Dedifferentiated amniotic fluid mesenchymal stem cell (primary cell): ENCODE results near the gene BABAM2.

ENCODE experiments used
- DNase-seq: peaks from one replicate; pipeline ENCODE4 v3.0.0-alpha.2; 2016; ENCODE audit errors: extremely low spot score

BABAM2 gene

DNA sequence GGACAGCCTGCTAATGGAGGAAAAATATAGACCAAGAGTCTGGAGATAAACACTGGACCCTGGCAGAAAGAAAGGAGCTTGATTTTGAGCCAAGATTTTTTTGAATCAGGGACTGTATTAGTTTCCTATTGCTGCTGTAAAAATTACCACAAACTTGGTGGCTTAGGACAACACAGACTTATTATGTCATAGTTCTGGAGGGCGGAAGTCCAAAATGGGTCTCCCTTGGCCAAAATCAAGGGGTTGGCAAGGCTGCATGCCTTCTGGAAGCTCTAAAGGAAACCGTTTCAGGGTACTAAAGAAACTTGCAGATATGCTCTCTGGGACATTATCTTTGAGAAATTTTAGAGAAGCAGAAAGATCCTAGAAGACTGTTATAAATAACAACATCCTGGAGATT lies 140.1 kb downstream of the BABAM2 start:
- DNase-seq: no peak

DNA sequence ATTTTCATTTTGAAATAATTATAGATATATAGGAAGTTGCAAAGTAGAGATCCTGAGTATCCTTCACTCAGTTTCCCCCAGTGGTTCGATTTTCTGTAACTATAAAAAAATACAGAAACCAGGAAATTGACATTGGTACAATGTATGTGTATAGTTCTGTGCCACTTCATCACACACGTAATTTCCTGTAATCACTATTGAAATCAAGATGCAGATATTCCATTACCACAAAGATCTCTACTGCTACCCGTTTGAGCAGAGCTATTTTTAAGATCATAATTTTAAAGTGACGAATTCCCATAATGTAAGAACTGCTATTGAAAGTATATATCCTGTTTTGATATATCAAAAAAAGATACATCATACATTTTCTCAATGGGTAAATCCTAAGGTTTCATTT lies 142.3 kb downstream of the BABAM2 start:
- DNase-seq: no peak

DNA sequence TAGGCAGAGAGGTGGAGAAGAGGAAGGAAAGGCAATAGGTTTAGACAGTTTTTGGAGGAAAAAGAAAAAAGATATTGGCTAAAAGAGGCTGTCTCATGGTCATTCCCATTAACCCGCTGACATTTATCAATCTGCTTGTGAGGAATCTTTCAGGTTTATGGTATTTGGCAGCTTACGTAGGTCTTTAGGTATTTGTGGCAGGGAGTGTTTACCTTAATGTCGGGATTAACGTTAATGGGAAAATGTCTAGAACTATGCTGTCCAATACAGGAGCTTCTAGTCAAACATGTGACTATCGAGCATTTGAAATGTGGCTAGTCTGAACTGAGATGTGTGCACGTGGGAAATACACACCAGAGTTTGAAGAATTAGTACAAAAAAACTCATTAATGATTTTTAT lies 144.2 kb downstream of the BABAM2 start:
- DNase-seq: no peak

DNA sequence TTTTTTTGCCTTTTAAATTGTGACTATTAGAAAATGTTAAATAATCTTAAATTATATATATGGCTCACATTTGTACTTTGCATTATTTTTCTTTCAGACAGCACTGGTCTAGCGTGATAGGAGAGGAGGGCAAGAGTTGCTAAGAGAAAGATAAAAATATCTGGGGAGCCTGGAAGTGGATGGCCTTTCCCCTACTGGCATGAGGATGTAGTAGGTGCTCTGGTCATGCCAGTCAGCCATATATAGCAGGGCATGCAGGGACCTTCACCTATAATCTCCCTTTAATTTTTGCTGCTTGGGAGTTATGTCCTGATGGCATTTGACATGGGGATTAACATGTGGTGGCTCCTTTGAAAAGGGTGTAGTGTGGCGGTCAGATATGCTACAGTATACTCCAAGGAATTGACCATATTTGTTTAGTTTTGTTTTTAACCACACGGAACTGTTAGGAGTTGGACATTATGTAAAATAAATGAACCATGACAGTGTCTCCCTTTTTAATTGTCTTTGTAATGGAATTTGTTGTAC lies 144.7 kb downstream of the BABAM2 start:
- no peak for DNase-seq

DNA sequence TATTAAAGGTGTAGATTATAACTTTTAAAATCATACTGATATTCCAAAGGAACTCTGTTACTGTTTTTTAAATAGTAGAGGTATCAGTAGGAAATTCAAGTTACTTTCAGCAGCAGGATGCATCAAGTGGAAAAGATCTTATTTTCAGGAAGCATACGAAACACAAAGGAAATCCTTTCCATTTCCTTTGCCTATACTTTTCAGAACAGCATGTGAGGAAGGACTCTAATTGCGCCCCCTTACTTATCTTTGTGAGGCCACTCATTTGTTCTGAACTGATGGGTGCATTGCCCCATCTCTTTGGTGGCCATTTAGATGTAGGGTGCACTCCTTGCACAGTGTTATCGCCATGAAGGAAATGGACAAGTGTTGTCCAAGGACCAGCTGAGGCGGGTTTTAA lies 145.3 kb downstream of the BABAM2 start:
- no peak for DNase-seq

DNA sequence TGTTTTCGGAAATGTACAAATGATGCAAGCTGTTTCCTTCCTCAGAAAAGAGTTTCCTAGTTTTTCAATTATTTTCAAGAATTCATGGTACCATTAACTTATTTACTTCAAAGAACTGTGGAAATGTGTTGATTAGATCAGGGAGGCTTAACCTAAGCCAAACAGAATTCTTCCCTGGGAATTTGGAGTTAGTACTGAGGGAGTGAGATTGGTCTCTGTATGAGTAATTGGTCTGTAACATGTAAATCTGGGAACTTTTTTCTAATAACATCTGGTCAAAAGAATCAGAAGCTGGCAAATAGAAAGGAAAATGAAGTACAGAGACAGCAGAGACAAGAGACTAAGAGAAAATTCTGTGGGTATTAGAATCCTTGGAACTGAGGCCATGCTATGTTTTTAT lies 145.8 kb downstream of the BABAM2 start:
- no peak for DNase-seq

DNA sequence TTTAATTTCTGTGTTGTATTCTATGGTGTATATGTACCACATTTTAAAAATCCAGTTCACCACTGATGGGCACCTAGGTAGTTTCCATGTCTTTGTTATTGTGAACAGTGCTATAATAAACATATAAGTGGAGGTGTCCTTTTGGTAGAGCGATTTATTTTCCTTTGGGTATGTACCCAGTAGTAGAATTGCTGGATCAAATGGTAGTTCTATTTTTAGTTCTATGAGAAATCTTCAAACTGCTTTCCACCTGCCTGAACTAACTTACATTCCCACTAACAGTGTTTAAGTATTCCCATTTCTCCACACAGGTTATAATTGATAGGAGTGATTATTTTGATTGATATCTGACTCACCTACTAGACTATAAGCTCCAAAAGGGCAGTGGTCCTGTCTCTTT lies 148.2 kb downstream of the BABAM2 start:
- no peak for DNase-seq

DNA sequence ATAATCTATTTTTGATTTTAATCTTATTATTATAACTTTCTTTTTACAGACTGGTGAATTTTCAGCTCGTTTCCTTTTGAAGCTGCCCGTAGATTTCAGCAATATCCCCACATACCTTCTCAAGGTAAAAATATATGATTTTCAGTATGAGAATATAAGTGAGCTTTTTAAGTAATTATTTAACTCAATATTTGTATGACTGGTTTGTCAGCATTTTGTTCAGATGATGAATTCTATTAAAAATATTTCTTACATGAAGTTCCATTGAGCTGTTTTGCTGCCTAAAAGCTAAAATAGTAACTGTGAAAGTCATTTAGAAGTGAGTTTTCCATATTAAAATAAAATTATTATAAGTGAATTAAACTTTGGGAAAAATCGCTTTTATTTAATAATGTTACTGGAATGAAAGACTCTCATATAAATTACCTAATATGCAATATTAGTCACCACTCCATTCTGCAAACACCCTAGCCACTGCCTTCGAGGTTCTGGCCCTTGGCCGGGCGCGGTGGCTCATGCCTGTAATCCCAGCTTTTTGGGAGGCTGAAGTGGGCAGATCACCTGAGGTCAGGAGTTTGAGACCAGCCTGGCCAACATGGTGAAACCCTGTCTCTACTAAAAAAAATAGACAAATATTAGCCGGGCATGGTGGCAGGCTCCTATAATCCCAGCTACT lies 155.3 kb downstream of the BABAM2 start:
- no peak for DNase-seq

DNA sequence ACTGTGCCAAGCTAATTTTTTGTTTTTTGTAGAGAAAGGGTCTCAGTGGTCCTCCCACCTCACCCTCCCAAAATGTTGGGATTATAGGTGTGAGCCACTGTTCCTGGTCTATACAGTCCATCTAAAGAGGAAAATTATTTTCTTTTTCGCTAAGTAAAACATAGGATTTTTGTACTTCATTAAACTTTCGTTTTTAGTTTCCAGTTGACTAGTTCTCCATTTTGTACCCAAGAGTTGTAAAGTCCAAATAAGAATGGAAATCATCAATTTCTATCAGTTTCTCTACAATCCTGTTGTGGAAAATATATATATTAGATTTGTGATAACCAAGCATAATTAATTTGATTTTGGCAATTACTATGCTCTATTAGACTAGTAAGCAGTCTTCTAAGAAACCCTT lies 156.4 kb downstream of the BABAM2 start:
- no peak for DNase-seq

DNA sequence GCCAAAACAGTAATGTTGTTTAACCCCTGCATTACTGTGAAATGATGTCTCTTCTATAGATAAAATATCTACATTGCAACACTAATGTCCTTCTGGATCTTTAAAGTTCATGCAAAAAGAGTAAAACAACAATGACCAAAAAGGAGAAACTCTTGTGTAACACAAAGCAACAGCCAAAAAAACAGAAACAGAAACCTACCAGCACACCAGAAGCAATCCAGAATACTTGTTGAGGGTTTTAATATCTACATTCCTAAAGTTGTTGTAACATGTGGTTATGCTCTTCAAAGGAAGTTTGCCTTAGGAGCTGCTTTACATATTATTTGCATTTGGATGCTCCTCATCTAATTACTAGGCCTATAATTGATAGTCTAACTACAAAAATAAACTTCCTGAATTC lies 157.2 kb downstream of the BABAM2 start:
- peak; percentile 82 for DNase-seq

DNA sequence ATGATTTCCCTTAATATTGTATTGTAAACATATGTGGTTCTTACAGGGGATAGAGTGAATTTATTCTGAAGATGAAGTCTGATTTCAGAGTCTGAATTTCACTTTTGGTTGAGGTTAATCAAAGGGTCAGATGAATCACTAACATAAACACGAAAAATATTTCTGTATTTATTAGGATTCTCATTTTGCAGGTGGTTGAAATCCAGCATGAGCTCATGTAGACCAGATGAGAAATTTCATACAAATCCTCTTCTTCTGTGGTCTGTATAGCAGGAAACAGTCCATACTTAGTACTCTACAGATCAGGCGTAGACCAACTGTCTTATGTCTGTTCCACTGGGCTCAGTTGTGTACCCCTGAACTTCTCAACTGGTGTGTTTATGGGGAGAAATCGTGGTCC lies 157.8 kb downstream of the BABAM2 start:
- DNase-seq: no peak

DNA sequence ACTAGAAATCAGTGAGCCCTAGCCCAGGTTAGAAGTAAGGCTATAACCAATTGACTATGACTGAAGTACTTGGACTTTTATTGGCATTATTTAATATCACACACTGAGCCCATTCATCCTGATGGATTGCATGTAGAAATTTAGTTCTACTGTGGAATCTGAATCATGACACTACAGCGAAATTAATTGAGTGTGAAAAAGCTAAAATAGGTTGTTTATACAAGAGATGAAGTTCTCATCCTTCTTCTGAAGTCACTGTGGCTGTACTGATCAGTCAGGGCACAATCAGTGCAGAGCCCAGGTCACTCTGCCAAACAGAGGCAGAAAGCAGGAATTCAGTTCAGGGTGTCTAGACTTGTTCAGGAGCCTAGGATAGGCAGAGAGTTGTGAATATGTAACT lies 158.9 kb downstream of the BABAM2 start:
- no peak for DNase-seq

DNA sequence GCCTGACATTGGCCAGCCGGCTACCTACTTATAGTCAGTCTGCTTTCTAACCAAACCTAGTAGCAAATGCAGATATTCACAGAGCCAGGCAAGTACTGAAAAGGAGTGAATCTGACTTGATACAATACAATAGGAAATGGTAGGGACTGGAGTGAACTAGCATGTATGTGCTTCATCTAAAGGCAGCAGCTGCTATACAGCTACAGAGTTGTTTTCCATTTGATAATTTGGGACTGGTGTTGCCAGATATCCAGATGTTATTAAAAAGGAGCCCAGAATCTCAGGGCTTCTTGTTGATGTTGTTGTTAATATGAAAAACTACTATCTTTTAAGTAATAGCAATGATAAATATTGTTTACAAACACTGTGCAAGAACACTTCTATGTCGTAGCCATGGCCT lies 159.4 kb downstream of the BABAM2 start:
- no peak for DNase-seq

DNA sequence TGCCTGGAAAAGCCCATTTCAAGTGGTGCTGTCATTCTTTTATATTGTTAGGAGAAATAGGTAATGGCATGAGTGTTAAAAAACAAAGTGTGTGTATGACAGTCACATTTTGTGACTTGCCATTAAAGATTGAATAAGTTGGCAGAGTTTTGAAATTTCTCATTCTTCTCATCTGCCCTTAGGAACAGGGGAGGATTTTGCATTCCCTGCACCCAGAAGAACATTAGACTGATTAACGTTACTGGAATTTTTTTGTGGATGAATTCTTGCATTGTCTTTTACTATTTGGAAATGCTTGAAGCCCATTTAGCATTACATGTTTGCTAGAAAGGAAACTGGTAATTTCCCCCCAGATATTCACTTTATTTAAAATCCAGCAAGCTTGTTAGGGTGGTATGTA lies 162.2 kb downstream of the BABAM2 start:
- DNase-seq: no peak

DNA sequence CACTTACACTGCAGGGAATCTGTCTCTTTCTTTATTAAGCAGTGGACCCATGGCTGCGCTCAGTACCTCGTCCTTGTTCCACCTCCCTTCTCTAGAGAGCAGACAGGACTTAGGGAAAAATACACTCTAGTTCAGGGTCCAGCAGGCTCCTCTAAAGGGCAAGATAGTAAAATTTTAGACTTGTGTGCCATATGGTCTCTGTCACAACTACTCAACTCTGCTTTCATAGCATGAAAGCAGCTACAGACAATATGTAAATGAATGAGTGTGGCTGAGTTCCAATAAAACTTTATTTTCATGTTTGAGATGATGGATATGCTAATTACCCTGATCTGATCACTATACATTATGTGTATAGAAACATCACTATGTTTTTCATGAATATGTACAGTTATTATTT lies 163.1 kb downstream of the BABAM2 start:
- no peak for DNase-seq

DNA sequence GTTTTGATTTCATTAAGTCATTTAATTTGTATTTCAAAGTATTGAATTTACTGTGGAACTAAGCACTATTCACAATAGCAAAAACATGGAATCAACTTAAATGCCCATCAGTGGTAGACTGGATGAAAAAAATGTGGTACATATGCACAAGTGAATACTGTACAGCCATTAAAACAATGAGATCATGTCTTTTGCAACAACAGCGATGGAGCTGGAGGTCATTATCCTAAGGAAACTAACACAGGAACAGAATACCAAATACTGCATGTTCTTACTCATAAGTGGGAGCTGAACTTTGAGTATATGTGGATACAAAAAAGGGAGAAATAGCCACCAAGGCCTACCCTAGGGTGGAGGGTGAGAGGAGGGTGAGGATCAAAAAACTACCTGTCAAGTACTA lies 164.4 kb downstream of the BABAM2 start:
- DNase-seq: no peak

DNA sequence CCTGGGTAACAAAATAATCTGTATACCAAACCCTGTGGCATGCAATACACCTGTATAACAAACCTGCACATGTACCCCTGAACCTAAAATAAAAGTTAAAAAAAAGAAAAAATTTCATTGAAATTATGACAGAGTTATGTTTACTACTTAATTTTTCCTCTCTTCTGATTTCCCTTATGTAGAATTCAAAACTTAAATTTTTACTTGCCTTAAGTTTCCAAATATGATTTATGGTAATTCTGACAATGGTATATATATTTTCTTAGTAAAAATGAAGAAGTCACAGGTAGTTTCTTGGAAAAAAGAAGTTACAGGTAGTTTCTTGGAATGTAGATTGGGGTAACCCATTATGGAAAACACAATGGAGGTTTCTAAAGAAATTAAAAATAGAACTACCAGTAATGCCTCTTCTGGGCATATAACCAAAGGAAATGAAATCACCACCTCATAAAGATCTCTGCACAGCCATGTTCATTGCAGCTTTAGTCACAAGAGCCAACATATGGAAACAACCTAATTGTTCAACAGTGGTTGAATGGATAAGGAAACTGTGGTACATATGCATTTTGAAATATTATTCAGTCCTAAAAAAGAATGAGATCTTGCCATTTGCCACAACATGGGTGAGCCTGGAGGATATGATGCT lies 164.9 kb downstream of the BABAM2 start:
- no peak for DNase-seq

DNA sequence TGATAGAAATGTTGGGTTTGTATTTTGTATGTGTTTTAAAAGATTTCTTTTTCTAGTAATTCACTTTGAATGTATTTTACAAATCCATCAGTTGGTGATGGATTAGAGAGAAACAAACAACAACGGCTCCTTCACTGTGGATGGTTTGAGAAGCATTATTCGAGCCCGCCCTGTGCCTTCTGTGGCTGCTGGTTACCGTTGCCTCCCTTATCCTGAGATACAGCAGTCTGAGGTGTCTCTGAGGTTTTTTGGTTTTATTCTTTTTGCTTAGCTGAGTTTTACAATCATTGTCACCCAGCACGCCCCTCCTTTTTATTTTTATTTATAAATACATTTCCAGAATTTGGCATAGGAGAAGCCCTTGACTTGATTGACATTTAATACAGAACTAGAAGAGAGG lies 168.3 kb downstream of the BABAM2 start:
- DNase-seq: no peak

DNA sequence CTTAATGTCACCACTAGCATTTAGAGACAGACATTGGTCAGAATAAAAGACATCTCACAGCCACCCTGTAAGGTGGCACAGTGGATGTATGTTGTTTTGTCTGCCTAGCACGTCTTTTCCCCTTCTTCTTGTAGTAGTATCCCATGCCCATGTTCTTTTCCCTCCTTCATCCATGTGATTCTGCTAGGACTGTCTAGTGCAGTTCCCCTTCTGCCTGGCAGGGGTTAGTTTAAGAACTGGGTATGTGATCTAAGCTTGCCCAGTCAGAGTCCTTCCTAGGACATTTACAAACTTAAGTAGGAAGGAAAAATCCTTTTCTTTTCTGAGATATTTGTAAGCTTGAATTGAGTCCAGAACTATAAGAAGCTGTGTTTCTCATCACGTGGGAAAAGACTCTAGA lies 172.3 kb downstream of the BABAM2 start:
- no peak for DNase-seq

DNA sequence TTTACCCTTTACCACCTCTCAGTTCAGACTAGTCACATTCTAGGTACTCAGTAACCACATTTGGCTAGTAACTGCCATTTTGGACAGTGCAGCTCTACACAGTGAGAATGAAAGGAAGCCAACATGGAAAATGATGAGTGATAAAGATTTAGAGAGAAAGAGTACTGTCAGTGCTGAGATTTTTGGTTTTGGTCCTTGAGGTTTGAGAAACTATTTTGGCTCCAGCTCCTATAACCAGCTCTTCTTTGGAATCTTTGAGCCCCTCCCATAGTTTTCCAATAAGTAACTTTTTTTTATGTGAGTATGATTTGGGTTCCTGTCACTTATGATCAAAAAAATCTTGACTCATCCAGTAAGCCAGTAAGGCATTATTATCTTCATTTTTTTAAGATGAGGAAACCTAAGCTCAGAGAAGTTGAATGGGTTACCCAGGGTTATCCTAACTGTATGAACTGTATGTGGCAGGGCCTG lies 173.0 kb downstream of the BABAM2 start:
- no peak for DNase-seq

DNA sequence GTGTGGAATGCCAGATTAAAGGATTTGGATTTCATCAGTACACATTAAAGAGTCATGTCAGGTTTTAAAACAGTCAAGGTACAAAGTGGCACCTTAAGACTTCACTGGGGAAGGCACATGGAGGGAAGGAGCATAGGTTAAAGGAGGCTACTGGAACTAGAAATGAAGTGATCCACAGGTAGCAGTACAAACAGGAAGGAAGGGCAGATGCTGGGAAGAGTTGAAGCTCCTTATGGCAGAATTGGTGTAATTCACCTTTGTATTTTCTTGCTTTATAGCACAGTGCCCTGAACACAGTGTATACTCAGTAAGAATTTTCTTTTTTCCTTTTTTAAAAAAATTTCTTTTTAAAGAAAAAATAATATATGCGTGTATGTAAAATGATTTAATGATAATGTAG lies 177.1 kb downstream of the BABAM2 start:
- no peak for DNase-seq

DNA sequence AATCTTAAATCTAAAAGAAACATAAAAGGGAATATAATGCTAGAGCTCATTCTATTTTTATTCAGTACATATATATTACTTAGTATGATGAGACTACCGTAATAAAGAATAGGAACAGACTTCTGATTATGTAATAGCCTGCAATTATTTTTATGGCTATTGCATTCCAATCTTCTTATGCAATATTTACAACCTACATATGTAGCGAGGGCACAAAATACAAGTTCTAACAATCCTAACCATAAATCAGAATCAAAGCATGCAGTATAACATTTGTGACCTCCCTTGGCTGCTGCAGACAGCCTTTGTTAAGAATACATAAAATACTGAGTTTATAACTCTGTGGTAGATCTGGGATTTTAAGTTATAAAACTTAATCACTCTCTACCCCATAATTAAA lies 177.6 kb downstream of the BABAM2 start:
- DNase-seq: no peak

DNA sequence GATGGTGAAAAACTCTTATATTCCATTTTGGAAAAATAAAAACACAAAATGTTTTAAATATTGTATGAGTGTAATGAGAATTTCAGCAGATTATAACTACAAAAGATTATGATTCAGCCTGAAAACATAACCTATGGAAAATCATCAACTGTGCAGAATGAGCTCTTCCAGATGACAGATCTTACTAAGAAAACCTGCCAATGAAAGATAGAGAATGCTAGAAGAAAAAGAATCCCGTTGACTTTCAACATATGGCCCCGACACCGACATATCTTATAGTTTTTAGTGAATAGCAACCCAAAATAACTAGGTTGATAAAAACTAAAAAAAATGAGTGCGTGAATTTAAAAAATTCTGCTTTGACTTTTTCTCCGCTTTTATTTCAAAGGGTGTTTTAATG lies 178.0 kb downstream of the BABAM2 start:
- DNase-seq: no peak

DNA sequence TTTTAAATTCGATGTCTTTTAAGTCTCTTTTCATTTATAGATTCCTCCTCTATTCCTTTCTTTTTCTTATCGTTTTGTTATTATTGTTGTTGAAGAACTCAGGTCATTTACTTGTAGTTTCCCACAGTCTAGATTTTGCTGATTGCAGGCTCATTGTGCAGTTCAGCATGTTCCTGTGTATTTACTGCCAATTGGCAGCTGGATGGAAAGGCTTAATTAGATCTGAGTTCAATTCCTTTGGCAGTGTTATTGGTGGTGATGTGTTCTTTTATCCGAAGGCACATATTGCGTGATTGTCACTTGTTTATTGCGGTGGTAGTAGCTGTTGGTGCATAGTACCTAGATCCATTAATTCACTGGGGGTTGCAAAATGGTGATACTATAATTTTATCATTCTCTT lies 180.7 kb downstream of the BABAM2 start:
- no peak for DNase-seq
